Testis (tissue), 2 donors: Measurements from ENCODE around the gene MBP.
"Not testable (repeated sequence)": the region's sequence is repeated elsewhere in the genome, so short reads cannot be mapped to it uniquely, and the experiment has no call there.

Experiments
- POLR2A ChIP-seq: fragments of 450-650 bp; IDR thresholded peaks from one replicate; pipeline ENCODE4 v1.6.1; 2017; ENCODE audit warnings: antibody characterized with exemption, mild to moderate bottlenecking, moderate library complexity
- TF ChIP-seq, protein P1 (sequence below), 3 experiments: fragments of 450-650 bp in 2 of 3; fragments of 200-600 bp in 1 of 3; sonication (generic) in 1 of 3; IDR thresholded peaks; one replicate each; pipeline ENCODE4 v1.5.1; 2016 to 2019; ENCODE audit warnings: antibody characterized with exemption in 3 of 3, mild to moderate bottlenecking in 2 of 3, moderate library complexity in 1 of 3

DNA sequence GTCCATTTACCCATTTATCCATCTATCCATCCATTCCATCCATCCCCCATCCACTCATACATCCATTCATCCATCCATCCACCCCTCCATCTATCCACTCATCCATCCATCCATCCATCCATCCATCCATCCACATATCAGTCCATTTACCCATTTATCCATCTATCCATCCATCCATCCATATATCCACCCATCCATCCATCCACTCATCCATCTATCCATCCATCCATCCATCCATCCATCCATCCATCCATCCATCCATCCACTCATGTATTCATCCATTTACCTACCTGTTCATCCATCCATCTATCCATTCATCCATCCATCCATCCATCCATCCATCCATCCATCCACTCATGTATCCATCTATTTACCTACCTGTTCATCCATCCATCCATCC, 113.9 kb downstream of the MBP start:
- not testable (repeated sequence) for TF ChIP-seq POLR2A
- TF ChIP-seq, protein P1, sequence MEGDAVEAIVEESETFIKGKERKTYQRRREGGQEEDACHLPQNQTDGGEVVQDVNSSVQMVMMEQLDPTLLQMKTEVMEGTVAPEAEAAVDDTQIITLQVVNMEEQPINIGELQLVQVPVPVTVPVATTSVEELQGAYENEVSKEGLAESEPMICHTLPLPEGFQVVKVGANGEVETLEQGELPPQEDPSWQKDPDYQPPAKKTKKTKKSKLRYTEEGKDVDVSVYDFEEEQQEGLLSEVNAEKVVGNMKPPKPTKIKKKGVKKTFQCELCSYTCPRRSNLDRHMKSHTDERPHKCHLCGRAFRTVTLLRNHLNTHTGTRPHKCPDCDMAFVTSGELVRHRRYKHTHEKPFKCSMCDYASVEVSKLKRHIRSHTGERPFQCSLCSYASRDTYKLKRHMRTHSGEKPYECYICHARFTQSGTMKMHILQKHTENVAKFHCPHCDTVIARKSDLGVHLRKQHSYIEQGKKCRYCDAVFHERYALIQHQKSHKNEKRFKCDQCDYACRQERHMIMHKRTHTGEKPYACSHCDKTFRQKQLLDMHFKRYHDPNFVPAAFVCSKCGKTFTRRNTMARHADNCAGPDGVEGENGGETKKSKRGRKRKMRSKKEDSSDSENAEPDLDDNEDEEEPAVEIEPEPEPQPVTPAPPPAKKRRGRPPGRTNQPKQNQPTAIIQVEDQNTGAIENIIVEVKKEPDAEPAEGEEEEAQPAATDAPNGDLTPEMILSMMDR (IDR thresholded peaks at IDR 0.05), result not testable (repeated sequence)
